ENCODE results near the gene PCDH20. TPM values are rescaled to one million over a fixed set of nuclear protein-coding genes. Genes with fewer than 3 reads are reported as not detected.

PCDH20 gene
- total RNA-seq, 1 donor from 2014 or later = 6.3 TPM

- intact Hi-C loops (cut with DNase I) = no loop called here
- H3K27me3 ChIP-seq = peaks cover 6% of the 10 kb centered on the region
- no peaks in the 10 kb centered on the region for H3K4me1 ChIP-seq
- no peaks in the 10 kb centered on the region for H3K9me3 ChIP-seq
- no peak for TF ChIP-seq CTCF (IDR thresholded peaks at IDR 0.05)
- H3K27ac ChIP-seq = no peak overlapping the region
- H3K4me3 ChIP-seq = no peak overlapping the region
- no peak for ATAC-seq
- no peaks in the 10 kb centered on the region for H3K36me3 ChIP-seq
- no peak for DNase-seq
Observed at GRCh38 chr13:61410266-61410665, 5.4 kb downstream of the PCDH20 start.

- TF ChIP-seq CTCF (IDR thresholded peaks at IDR 0.05) = no peak
- Histone ChIP-seq H3K4me1 (no peaks in the 10 kb centered on the region), H3K36me3 (no peaks in the 10 kb centered on the region), H3K27ac (no peak overlapping the region), H3K4me3 (no peak overlapping the region), H3K27me3 (peaks cover 5% of the 10 kb centered on the region), H3K9me3 (no peaks in the 10 kb centered on the region)
- no peak for DNase-seq
- intact Hi-C loops (cut with DNase I) = no loop called here
- no peak for ATAC-seq
Observed at GRCh38 chr13:61408571-61408970, 7.1 kb downstream of the PCDH20 start.

GRCh38 chr13:61406275-61406674 is 9.4 kb downstream of the PCDH20 start:
- no peak for TF ChIP-seq CTCF (IDR thresholded peaks at IDR 0.05)
- no peaks in the 10 kb centered on the region for H3K9me3 ChIP-seq
- no peak for ATAC-seq
- H3K27ac ChIP-seq = no peak overlapping the region
- DNase-seq = no peak
- intact Hi-C loops (cut with DNase I) = no loop called here
- H3K4me1 ChIP-seq = no peaks in the 10 kb centered on the region
- H3K36me3 ChIP-seq = no peaks in the 10 kb centered on the region
- no peaks in the 10 kb centered on the region for H3K27me3 ChIP-seq
- no peak overlapping the region for H3K4me3 ChIP-seq

GRCh38 chr13:61396121-61396520 is 19.5 kb downstream of the PCDH20 start:
- H3K36me3 ChIP-seq = no peaks in the 10 kb centered on the region
- intact Hi-C loops (cut with DNase I) = no loop called here
- H3K4me3 ChIP-seq = no peak overlapping the region

GRCh38 chr13:61391426-61391825 is 24.2 kb downstream of the PCDH20 start:
- intact Hi-C loops (cut with DNase I) = no loop called here
- ATAC-seq = no peak
- H3K27ac ChIP-seq = no peak overlapping the region
- no peak for TF ChIP-seq CTCF (IDR thresholded peaks at IDR 0.05)
- no peak for DNase-seq
- H3K27me3 ChIP-seq = no peaks in the 10 kb centered on the region
- no peaks in the 10 kb centered on the region for H3K36me3 ChIP-seq
- H3K4me3 ChIP-seq = no peak overlapping the region
- no peaks in the 10 kb centered on the region for H3K4me1 ChIP-seq
- no peaks in the 10 kb centered on the region for H3K9me3 ChIP-seq

More at GRCh38 chr13:61396121-61396520, 19.5 kb downstream of the PCDH20 start:
- Histone ChIP-seq H3K4me1 (no peaks in the 10 kb centered on the region), H3K9me3 (no peaks in the 10 kb centered on the region), H3K27ac (no peak overlapping the region), H3K27me3 (no peaks in the 10 kb centered on the region)
- ATAC-seq (no peak), DNase-seq (no peak)
- no peak for TF ChIP-seq CTCF (IDR thresholded peaks at IDR 0.05)

GRCh38 chr13:61387694-61388093 is 28.0 kb downstream of the PCDH20 start:
- H3K9me3 ChIP-seq = no peaks in the 10 kb centered on the region
- no peaks in the 10 kb centered on the region for H3K36me3 ChIP-seq
- no peaks in the 10 kb centered on the region for H3K27me3 ChIP-seq
- no peak overlapping the region for H3K4me3 ChIP-seq
- DNase-seq (no peak), ATAC-seq (no peak)
- no peaks in the 10 kb centered on the region for H3K4me1 ChIP-seq
- intact Hi-C loops (cut with DNase I) = no loop called here
- TF ChIP-seq CTCF (IDR thresholded peaks at IDR 0.05) = no peak
- H3K27ac ChIP-seq = no peak overlapping the region

Data from upper lobe of right lung (tissue), 1 donor.